Measurements from ENCODE around the gene OVCH2. TPM values are rescaled to one million over a fixed set of nuclear protein-coding genes. Genes with fewer than 3 reads are reported as not detected.
"Not testable (repeated sequence)": the region's sequence is repeated elsewhere in the genome, so short reads cannot be mapped to it uniquely, and the experiment has no call there.

OVCH2 gene
- total RNA-seq: under 0.01 and 0.64 TPM in 2 replicates

- no peak for DNase-seq (ENCODE audit: low read depth)
- no peak for TF ChIP-seq CTCF (IDR thresholded peaks at IDR 0.05; ENCODE audit: insufficient read depth, low read depth, low read length)
- H3K4me3 ChIP-seq (ENCODE audit: low read depth, low read length): no peak within 1 kb of the TSS
Measured at GRCh38 chr11:7706377-7706776, at the start of gene OVCH2. TSS of gene OVCH2 (minus strand) at chr11:7706477. CDS start at chr11:7706394, 83 bp downstream.

- H3K4me3 ChIP-seq (ENCODE audit: low read depth, low read length): no peak overlapping the region
- no peak for TF ChIP-seq CTCF (IDR thresholded peaks at IDR 0.05; ENCODE audit: insufficient read depth, low read depth, low read length)
- no peak for DNase-seq (ENCODE audit: low read depth)
Measured at GRCh38 chr11:7749456-7749855, 43.2 kb upstream of the OVCH2 start.

DNA sequence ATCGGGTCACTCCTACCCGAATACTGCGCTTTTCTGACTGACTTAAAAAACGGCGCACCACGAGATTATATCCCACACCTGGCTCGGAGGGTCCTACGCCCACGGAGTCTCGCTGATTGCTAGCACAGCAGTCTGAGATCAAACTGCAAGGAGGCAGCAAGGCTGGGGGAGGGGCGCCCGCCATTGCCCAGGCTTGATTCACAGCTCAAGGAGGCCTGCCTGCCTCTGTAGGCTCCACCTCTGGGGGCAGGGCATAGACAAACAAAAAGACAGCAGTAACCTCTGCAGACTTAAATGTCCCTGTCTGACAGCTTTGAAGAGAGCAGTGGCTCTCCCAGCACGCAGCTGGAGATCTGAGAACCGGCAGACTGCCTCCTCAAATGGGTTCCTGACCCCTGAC is 28.5 kb upstream of the OVCH2 start:
- not testable (repeated sequence) for DNase-seq (ENCODE audit: low read depth); H3K4me3 ChIP-seq (ENCODE audit: low read depth, low read length)

DNA sequence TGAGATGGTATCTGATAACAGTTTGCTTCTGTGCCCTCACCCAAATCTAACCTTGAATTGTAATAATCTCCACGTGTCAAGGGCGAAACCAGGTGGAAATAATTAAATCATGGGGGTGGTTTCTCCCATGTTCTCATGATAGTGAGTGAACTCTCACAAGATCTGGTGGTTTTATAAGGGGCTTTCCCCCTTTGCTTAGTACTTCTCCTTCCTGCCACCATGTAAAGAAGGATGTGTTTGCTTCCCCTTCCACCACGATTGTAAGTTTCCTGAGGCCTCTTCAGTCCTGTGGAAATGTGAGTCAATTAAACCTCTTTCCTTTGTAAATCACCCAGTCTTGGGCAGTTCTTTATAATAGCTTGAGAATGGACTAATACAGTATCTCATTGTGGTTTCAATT is 8.5 kb upstream of the OVCH2 start:
- no peak for DNase-seq (ENCODE audit: low read depth)
- no peak overlapping the region for H3K4me3 ChIP-seq (ENCODE audit: low read depth, low read length)
- no peak for TF ChIP-seq CTCF (IDR thresholded peaks at IDR 0.05; ENCODE audit: insufficient read depth, low read depth, low read length)

GRCh38 chr11:7703740-7704139 is 2.5 kb downstream of the OVCH2 start:
- H3K4me3 ChIP-seq (ENCODE audit: low read depth, low read length): no peak overlapping the region
- no peak for DNase-seq (ENCODE audit: low read depth)
- TF ChIP-seq CTCF (IDR thresholded peaks at IDR 0.05; ENCODE audit: insufficient read depth, low read depth, low read length): no peak

- no peak for DNase-seq (ENCODE audit: low read depth)
- TF ChIP-seq CTCF (IDR thresholded peaks at IDR 0.05; ENCODE audit: insufficient read depth, low read depth, low read length): no peak
- no peak overlapping the region for H3K4me3 ChIP-seq (ENCODE audit: low read depth, low read length)
Measured at GRCh38 chr11:7696424-7696823, 9.9 kb downstream of the OVCH2 start.

- no peak for TF ChIP-seq CTCF (IDR thresholded peaks at IDR 0.05; ENCODE audit: insufficient read depth, low read depth, low read length)
- no peak overlapping the region for H3K4me3 ChIP-seq (ENCODE audit: low read depth, low read length)
- DNase-seq (ENCODE audit: low read depth): no peak
Measured at GRCh38 chr11:7694235-7694634, 12.0 kb downstream of the OVCH2 start.
